NOMO-1 treated with DMSO at 0.1 percent for 48 hours (cell line): Measurements from ENCODE around the gene HMCES.
"Not testable (repeated sequence)": the region's sequence is repeated elsewhere in the genome, so short reads cannot be mapped to it uniquely, and the experiment has no call there.

Experiments used
- DNase-seq: peaks from one replicate; lab custom pipeline; 2025; ENCODE audit not compliant: unreplicated experiment; lab: John Stamatoyannopoulos, UW

Gene HMCES

GRCh38 chr3:129318921-129319320, 40.3 kb downstream of the HMCES start:
- DNase-seq: no peak

GRCh38 chr3:129320261-129320660, 41.6 kb downstream of the HMCES start:
- DNase-seq: no peak

- no peak for DNase-seq
Measured at GRCh38 chr3:129320825-129321487, 42.3 kb downstream of the HMCES start.

- DNase-seq: no peak
Measured at GRCh38 chr3:129321887-129322286, 43.2 kb downstream of the HMCES start.

GRCh38 chr3:129323651-129324294, 45.1 kb downstream of the HMCES start:
- peak; percentile 17 for DNase-seq

GRCh38 chr3:129324855-129325254, 46.2 kb downstream of the HMCES start:
- DNase-seq: no peak

GRCh38 chr3:129325383-129325782, 46.7 kb downstream of the HMCES start:
- no peak for DNase-seq

GRCh38 chr3:129326138-129326537, 47.5 kb downstream of the HMCES start:
- DNase-seq: no peak

- no peak for DNase-seq
Measured at GRCh38 chr3:129326595-129326994, 47.9 kb downstream of the HMCES start.

- no peak for DNase-seq
Measured at GRCh38 chr3:129327510-129327909, 48.8 kb downstream of the HMCES start.

GRCh38 chr3:129329858-129330257, 51.2 kb downstream of the HMCES start:
- no peak for DNase-seq

GRCh38 chr3:129330409-129330808, 51.7 kb downstream of the HMCES start:
- DNase-seq: peak; percentile 42

GRCh38 chr3:129333891-129334290, 55.2 kb downstream of the HMCES start:
- DNase-seq: no peak

- DNase-seq: no peak
Measured at GRCh38 chr3:129336093-129336706, 57.5 kb downstream of the HMCES start.

GRCh38 chr3:129337719-129338118, 59.0 kb downstream of the HMCES start:
- DNase-seq: not testable (repeated sequence)

GRCh38 chr3:129339186-129339585, 60.5 kb downstream of the HMCES start:
- DNase-seq: not testable (repeated sequence)

GRCh38 chr3:129339833-129340232, 61.2 kb downstream of the HMCES start:
- not testable (repeated sequence) for DNase-seq

GRCh38 chr3:129341331-129342141, 62.9 kb downstream of the HMCES start:
- no peak for DNase-seq

- peak; percentile 48 for DNase-seq
Measured at GRCh38 chr3:129343643-129344360, 65.1 kb downstream of the HMCES start.

GRCh38 chr3:129344540-129345220, 66.0 kb downstream of the HMCES start:
- DNase-seq: no peak
